NOMO-1 treated with dmso at 0.1 percent for 144 hours (cell line): Measurements from ENCODE around the gene TMEFF1.

ENCODE experiments used
- DNase-seq: peaks from one replicate; lab custom pipeline; 2025; ENCODE audit not compliant: unreplicated experiment; lab: John Stamatoyannopoulos, UW

TMEFF1 gene

DNA sequence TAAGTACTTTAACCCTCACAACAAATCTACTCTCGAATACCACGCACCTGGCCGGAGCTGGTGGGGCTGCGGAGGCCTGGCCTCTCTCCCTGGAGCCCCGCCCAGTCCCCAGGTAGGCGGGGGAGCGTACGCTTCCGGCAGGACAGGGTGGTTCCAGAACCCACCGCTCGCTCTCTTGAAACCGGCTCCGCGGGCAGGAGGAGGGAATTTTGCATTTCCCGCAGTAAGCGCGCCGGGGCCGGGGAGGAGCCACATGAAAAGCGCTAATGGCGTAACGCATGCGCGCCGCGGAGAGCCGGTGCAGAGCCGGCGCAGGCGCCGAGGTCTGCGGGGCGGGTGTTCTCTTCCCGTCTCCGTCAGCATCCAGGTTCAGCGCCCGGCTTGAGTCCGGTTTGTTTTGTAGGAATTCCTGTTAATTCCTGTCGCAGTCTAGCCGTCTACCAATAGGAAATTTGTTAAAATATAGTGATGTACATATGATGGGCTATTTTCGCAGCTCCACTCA lies 125.7 kb downstream of the TMEFF1 start:
- peak; percentile 62 for DNase-seq

DNA sequence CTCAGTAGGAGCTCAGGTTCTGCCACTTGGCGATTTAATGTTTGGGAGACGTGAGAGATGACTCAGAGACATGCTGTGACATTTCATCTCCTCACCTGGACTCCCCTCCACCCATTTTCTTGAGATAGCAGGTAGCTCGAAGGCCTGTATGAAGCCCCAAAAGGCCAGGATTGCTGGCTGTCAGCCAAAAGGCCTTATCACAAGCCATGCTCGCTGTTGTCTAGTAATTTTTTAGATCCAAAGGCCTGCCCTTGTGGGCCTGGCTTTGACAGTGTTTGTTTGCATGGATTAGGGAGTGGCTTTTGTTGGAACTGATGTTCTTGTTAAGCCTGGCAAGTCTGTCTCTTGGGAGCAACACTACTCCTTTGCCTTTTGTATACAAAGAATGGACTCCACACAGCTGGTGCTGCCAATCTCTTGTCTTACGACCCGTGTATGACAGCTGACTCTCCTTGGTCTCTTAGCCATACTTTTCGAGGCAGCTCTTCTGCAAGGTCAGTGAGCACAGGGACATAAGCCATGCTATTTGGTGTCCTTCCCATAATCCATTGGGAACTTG lies 127.7 kb downstream of the TMEFF1 start:
- no peak for DNase-seq

- peak; percentile 36 for DNase-seq
Measured at GRCh38 chr9:100601216-100601615, 128.3 kb downstream of the TMEFF1 start.

- DNase-seq: no peak
Measured at GRCh38 chr9:100602342-100602801, 129.4 kb downstream of the TMEFF1 start.

GRCh38 chr9:100605405-100605804 lies 132.5 kb downstream of the TMEFF1 start:
- DNase-seq: no peak

DNA sequence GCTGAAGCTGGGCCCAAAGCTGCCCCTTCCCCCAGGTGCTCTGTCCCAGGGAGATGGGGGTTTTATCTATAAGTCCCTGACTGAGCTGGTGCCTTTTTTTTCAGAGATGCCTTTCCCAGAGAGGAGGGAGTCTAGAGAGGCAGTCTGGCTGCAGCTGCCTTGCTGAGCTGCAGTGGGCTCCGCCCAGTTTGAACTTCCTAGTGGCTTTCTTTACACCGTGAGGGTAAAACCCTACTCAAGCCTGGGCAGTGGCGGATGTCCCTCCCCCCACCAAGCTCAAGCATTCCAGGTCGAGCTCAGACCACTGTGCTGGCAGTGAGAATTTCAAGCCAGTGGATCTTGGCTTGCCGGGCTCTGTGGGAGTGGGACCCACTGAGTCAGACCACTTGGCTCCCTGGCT lies 146.2 kb downstream of the TMEFF1 start:
- DNase-seq: no peak

DNA sequence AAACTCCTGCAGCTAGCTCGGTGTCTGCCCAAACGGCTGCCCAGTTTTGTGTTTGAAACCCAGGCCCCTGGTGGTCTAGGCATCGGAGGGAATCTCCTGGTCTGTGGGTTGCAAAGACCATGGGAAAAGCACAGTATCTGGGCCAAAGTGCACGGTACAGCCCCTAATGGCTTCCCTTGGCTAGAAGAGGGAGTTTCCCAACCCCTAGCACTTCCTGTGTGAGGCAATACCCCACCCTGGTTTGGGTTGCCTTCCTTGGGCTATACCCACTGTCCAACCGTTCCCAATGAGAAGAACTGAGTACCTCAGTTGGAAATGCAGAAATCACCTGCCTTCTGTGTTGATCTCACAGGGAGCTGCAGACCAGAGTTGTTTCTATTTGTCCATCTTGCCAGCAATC lies 146.7 kb downstream of the TMEFF1 start:
- no peak for DNase-seq

DNA sequence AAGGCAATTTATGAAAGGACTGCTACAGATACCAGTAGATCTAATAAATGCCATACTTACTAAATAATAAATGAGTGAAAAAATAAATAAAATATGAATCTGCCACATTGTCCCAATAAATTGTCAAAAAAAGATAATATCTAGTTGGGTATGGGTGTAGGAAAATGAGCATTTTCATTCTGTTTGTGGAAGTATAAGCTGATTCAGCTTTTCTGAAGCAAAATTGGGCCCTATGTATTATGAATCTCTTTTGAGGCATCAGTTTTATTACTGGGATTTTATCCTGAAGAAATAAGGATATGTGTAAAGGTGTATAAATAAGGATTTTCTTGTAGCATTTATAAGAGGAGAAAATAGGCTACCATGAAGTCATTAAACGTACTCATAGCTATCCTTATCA lies 151.0 kb downstream of the TMEFF1 start:
- no peak for DNase-seq

GRCh38 chr9:100626949-100627348 lies 154.0 kb downstream of the TMEFF1 start:
- DNase-seq: no peak
